ENCODE data around the gene GALNT7. TPM values are rescaled to one million over a fixed set of nuclear protein-coding genes. Genes with fewer than 3 reads are reported as not detected.
A peak's percentile ranks its signal among the peaks of the same experiment; 100 is the strongest.

Gene GALNT7
- total RNA-seq, 1 donor, result 18.8 TPM

- no peaks in the 10 kb centered on the region for H3K79me2 ChIP-seq (ENCODE audit: insufficient read depth, low read length)
- H4K20me1 ChIP-seq (ENCODE audit: insufficient read depth, low read length), result peaks cover 23% of the 10 kb centered on the region
- peaks cover 5% of the 10 kb centered on the region for H3K4me1 ChIP-seq (ENCODE audit: insufficient read depth, low read length)
- peaks cover 6% of the 10 kb centered on the region for H3K27me3 ChIP-seq (ENCODE audit: insufficient read depth, low read length)
- H3K36me3 ChIP-seq (ENCODE audit: insufficient read depth, low read length), result no peaks in the 10 kb centered on the region
- H3K27ac ChIP-seq (ENCODE audit: low read depth, low read length), result no peak overlapping the region
- H3K4me3 ChIP-seq (ENCODE audit: insufficient read depth, low read length), result no peak overlapping the region
- H2AFZ ChIP-seq (ENCODE audit: low read length), result no peak overlapping the region
- DNase-seq (ENCODE audit: insufficient read length, low spot score, missing footprints), result no peak
- H3K4me2 ChIP-seq (ENCODE audit: insufficient read depth, low read length), result no peak overlapping the region
- no peak for TF ChIP-seq CTCF (IDR thresholded peaks at IDR 0.05; ENCODE audit: extremely low read depth, low read depth, low read length)
- no peaks in the 10 kb centered on the region for H3K9me3 ChIP-seq (ENCODE audit: low read depth, low read length)
Observed at GRCh38 chr4:173256825-173257224, 88.2 kb downstream of the GALNT7 start.

- H3K4me2 ChIP-seq (ENCODE audit: insufficient read depth, low read length), result no peak overlapping the region
- H3K4me3 ChIP-seq (ENCODE audit: insufficient read depth, low read length), result no peak overlapping the region
- H3K36me3 ChIP-seq (ENCODE audit: insufficient read depth, low read length), result no peaks in the 10 kb centered on the region
- peaks cover 6% of the 10 kb centered on the region for H3K27me3 ChIP-seq (ENCODE audit: insufficient read depth, low read length)
- peaks cover 15% of the 10 kb centered on the region for H4K20me1 ChIP-seq (ENCODE audit: insufficient read depth, low read length)
- no peaks in the 10 kb centered on the region for H3K79me2 ChIP-seq (ENCODE audit: insufficient read depth, low read length)
- no peaks in the 10 kb centered on the region for H3K4me1 ChIP-seq (ENCODE audit: insufficient read depth, low read length)
- peak; percentile 97 for TF ChIP-seq CTCF (IDR thresholded peaks at IDR 0.05; ENCODE audit: extremely low read depth, low read depth, low read length)
- H3K9me3 ChIP-seq (ENCODE audit: low read depth, low read length), result no peaks in the 10 kb centered on the region
- H3K27ac ChIP-seq (ENCODE audit: low read depth, low read length), result no peak overlapping the region
- peak; percentile 27 for DNase-seq (ENCODE audit: insufficient read length, low spot score, missing footprints)
- no peak overlapping the region for H2AFZ ChIP-seq (ENCODE audit: low read length)
Observed at GRCh38 chr4:173257732-173258717, 89.4 kb downstream of the GALNT7 start.

- Histone ChIP-seq H3K27ac (ENCODE audit: low read depth, low read length) (no peak overlapping the region), H3K36me3 (ENCODE audit: insufficient read depth, low read length) (no peaks in the 10 kb centered on the region), H3K4me2 (ENCODE audit: insufficient read depth, low read length) (no peak overlapping the region), H3K79me2 (ENCODE audit: insufficient read depth, low read length) (no peaks in the 10 kb centered on the region), H3K4me1 (ENCODE audit: insufficient read depth, low read length) (no peaks in the 10 kb centered on the region), H4K20me1 (ENCODE audit: insufficient read depth, low read length) (peaks cover 6% of the 10 kb centered on the region), H2AFZ (ENCODE audit: low read length) (no peak overlapping the region), H3K9me3 (ENCODE audit: low read depth, low read length) (no peaks in the 10 kb centered on the region), H3K27me3 (ENCODE audit: insufficient read depth, low read length) (peaks cover under 1% of the 10 kb centered on the region), H3K4me3 (ENCODE audit: insufficient read depth, low read length) (no peak overlapping the region)
- DNase-seq (ENCODE audit: insufficient read length, low spot score, missing footprints), result no peak
- no peak for TF ChIP-seq CTCF (IDR thresholded peaks at IDR 0.05; ENCODE audit: extremely low read depth, low read depth, low read length)
Observed at GRCh38 chr4:173258866-173259265, 90.3 kb downstream of the GALNT7 start.

- H2AFZ ChIP-seq (ENCODE audit: low read length), result no peak overlapping the region
- H3K36me3 ChIP-seq (ENCODE audit: insufficient read depth, low read length), result no peaks in the 10 kb centered on the region
- H3K9me3 ChIP-seq (ENCODE audit: low read depth, low read length), result no peaks in the 10 kb centered on the region
- H3K4me2 ChIP-seq (ENCODE audit: insufficient read depth, low read length), result no peak overlapping the region
- no peak overlapping the region for H3K4me3 ChIP-seq (ENCODE audit: insufficient read depth, low read length)
- peaks cover 6% of the 10 kb centered on the region for H4K20me1 ChIP-seq (ENCODE audit: insufficient read depth, low read length)
- peaks cover under 1% of the 10 kb centered on the region for H3K4me1 ChIP-seq (ENCODE audit: insufficient read depth, low read length)
- no peaks in the 10 kb centered on the region for H3K79me2 ChIP-seq (ENCODE audit: insufficient read depth, low read length)
- no peak for DNase-seq (ENCODE audit: insufficient read length, low spot score, missing footprints)
- H3K27me3 ChIP-seq (ENCODE audit: insufficient read depth, low read length), result no peaks in the 10 kb centered on the region
- H3K27ac ChIP-seq (ENCODE audit: low read depth, low read length), result no peak overlapping the region
- no peak for TF ChIP-seq CTCF (IDR thresholded peaks at IDR 0.05; ENCODE audit: extremely low read depth, low read depth, low read length)
Observed at GRCh38 chr4:173259310-173259709, 90.7 kb downstream of the GALNT7 start.

All from osteoblast (primary cell).